Prostate gland (tissue), 2 donors: ENCODE data around the gene FIGNL2.

ENCODE experiments used
- CTCF ChIP-seq, 4 experiments: fragments of 200-600 bp in 2 of 4; fragments of 450-650 bp in 2 of 4; sonication (generic) in 2 of 4; IDR thresholded peaks; 1 replicate in 3 of 4; 2 replicates in 1 of 4; pipeline ENCODE4 v1.5.1; 2016 to 2019; ENCODE audit warnings: antibody characterized with exemption in 4 of 4, mild to moderate bottlenecking in 2 of 4, moderate library complexity in 2 of 4
- POLR2A ChIP-seq: fragments of 450-650 bp; IDR thresholded peaks from one replicate; pipeline ENCODE4 v1.6.1; 2016; ENCODE audit warnings: antibody characterized with exemption, mild to moderate bottlenecking
- POLR2AphosphoS5 ChIP-seq: sonication (generic); formaldehyde crosslinking; IDR thresholded peaks from one replicate; pipeline ENCODE4 v1.6.1; 2017; ENCODE audit warnings: antibody characterized with exemption

GRCh38 chr12:51866324-51866723, 17.8 kb upstream of the FIGNL2 start:
- TF ChIP-seq POLR2A (no peak), CTCF (IDR thresholded peaks at IDR 0.05) (no peak), POLR2AphosphoS5 (no peak)
